WTC11 (cell line): ENCODE measurements around the gene PGD. TPM values are rescaled to one million over a fixed set of nuclear protein-coding genes. Genes with fewer than 3 reads are reported as not detected.

Experiments
- ATAC-seq: fragments of 200-7000 bp; cut with Tn5 transposase; 2 replicates; pipeline ENCODE4 v1.10.0; 2021; ENCODE audit warnings: mild to moderate bottlenecking, moderate library complexity
- CTCF ChIA-PET: fragments of 300-600 bp; sonication (Branson Sonifier 250); formaldehyde crosslinking; loops from one replicate; lab custom pipeline; 2021; ENCODE audit warnings: antibody characterized with exemption; lab: Charles Lee
- POLR2A ChIA-PET: fragments of 350-600 bp; sonication (Branson Sonifier 250); formaldehyde crosslinking; loops from one replicate; lab custom pipeline; 2021; ENCODE audit warnings: antibody characterized with exemption; lab: Charles Lee
- DNase-seq: peaks from one replicate; pipeline ENCODE4 v3.0.0; 2021; ENCODE audit warnings: low spot score
- H3K27ac Mint-ChIP-seq: 2 replicates; pipeline ENCODE4 v1.8.0; 2021; ENCODE audit warnings: mixed read lengths
- H3K27me3 Mint-ChIP-seq: 2 replicates; pipeline ENCODE4 v1.8.0; 2021; ENCODE audit warnings: low read depth, mild to moderate bottlenecking, moderate library complexity, mixed read lengths
- H3K36me3 Mint-ChIP-seq: 2 replicates; pipeline ENCODE4 v1.8.0; 2021; ENCODE audit warnings: mixed read lengths
- H3K4me1 Mint-ChIP-seq: 2 replicates; pipeline ENCODE4 v1.8.0; 2022; ENCODE audit warnings: mixed read lengths
- H3K4me3 Mint-ChIP-seq: 2 replicates; pipeline ENCODE4 v1.8.0; 2021; ENCODE audit warnings: mild to moderate bottlenecking, moderate library complexity, mixed read lengths
- H3K9me3 Mint-ChIP-seq: 2 replicates; pipeline ENCODE4 v1.8.0; 2021; ENCODE audit warnings: mixed read lengths
- CBFB ChIP-seq: sonication (generic); formaldehyde crosslinking; IDR thresholded peaks from 2 replicates; pipeline ENCODE4 v1.8.1; 2022; ENCODE audit warnings: mild to moderate bottlenecking, low read depth, missing genetic modification reagents
- CREB1 ChIP-seq: sonication (generic); formaldehyde crosslinking; IDR thresholded peaks from 2 replicates; pipeline ENCODE4 v1.8.0; 2023; ENCODE audit warnings: mild to moderate bottlenecking, missing genetic modification reagents
- GRHL2 ChIP-seq: fragments of 250-450 bp; sonication (Bioruptor Pico); IDR thresholded peaks from 2 replicates; pipeline ENCODE4 v1.8.0; 2022; ENCODE audit warnings: mild to moderate bottlenecking, moderate library complexity; ENCODE audit not compliant: insufficient replicate concordance, severe bottlenecking
- IRF2 ChIP-seq: sonication (generic); formaldehyde crosslinking; IDR thresholded peaks from 2 replicates; pipeline ENCODE4 v1.8.0; 2022; ENCODE audit warnings: low read depth, missing genetic modification reagents, borderline replicate concordance
- JUN ChIP-seq: sonication (generic); formaldehyde crosslinking; IDR thresholded peaks from 2 replicates; pipeline ENCODE4 v1.8.0; 2023; ENCODE audit warnings: mild to moderate bottlenecking, missing genetic modification reagents
- NFE2L1 ChIP-seq: sonication (generic); formaldehyde crosslinking; IDR thresholded peaks from 2 replicates; pipeline ENCODE4 v1.8.1; 2023; ENCODE audit warnings: missing genetic modification reagents
- NR1H2 ChIP-seq: sonication (generic); formaldehyde crosslinking; IDR thresholded peaks from 2 replicates; pipeline ENCODE4 v1.9.0; 2021; ENCODE audit warnings: mild to moderate bottlenecking, moderate library complexity, missing genetic modification reagents
- USF2 ChIP-seq: sonication (generic); formaldehyde crosslinking; IDR thresholded peaks from 2 replicates; pipeline ENCODE4 v1.8.1; 2023; ENCODE audit warnings: mild to moderate bottlenecking, missing genetic modification reagents, moderate library complexity
- ZNF423 ChIP-seq: fragments of 250-450 bp; sonication (Bioruptor Pico); IDR thresholded peaks from 2 replicates; pipeline ENCODE4 v2.1.2; 2022; ENCODE audit warnings: mild to moderate bottlenecking, moderate library complexity
- ZNF671 ChIP-seq: fragments of 250-450 bp; sonication (Bioruptor Pico); IDR thresholded peaks from 2 replicates; pipeline ENCODE4 v1.8.0; 2021; ENCODE audit warnings: mild to moderate bottlenecking
- total RNA-seq: library from RNA; stranded (reverse); gene quantifications from 3 replicates; pipeline ENCODE4 v1.2.3, GENCODE V29; 2021
- TF ChIP-seq, protein P1 (sequence below): fragments of 250-450 bp; sonication (Bioruptor Pico); IDR thresholded peaks from 2 replicates; pipeline ENCODE4 v1.9.0; 2021; ENCODE audit warnings: mild to moderate bottlenecking, borderline replicate concordance
- TF ChIP-seq, protein P2 (sequence below): sonication (generic); formaldehyde crosslinking; IDR thresholded peaks from 2 replicates; pipeline ENCODE4 v1.8.1; 2023; ENCODE audit warnings: mild to moderate bottlenecking, missing genetic modification reagents, borderline replicate concordance
- TF ChIP-seq, protein P3 (sequence below): fragments of 250-450 bp; sonication (Bioruptor Pico); IDR thresholded peaks from 2 replicates; pipeline ENCODE4 v1.9.0; 2021; ENCODE audit warnings: mild to moderate bottlenecking
- TF ChIP-seq, protein P4 (sequence below): fragments of 250-450 bp; sonication (Bioruptor Pico); IDR thresholded peaks from 2 replicates; pipeline ENCODE4 v2.1.2; 2022; ENCODE audit warnings: mild to moderate bottlenecking, moderate library complexity

The PGD gene
- total RNA-seq, 1 experiment from 2014 or later = 278 TPM

GRCh38 chr1:10451287-10451686, 52.4 kb downstream of the PGD start (continued):
- TF ChIP-seq, protein P1, sequence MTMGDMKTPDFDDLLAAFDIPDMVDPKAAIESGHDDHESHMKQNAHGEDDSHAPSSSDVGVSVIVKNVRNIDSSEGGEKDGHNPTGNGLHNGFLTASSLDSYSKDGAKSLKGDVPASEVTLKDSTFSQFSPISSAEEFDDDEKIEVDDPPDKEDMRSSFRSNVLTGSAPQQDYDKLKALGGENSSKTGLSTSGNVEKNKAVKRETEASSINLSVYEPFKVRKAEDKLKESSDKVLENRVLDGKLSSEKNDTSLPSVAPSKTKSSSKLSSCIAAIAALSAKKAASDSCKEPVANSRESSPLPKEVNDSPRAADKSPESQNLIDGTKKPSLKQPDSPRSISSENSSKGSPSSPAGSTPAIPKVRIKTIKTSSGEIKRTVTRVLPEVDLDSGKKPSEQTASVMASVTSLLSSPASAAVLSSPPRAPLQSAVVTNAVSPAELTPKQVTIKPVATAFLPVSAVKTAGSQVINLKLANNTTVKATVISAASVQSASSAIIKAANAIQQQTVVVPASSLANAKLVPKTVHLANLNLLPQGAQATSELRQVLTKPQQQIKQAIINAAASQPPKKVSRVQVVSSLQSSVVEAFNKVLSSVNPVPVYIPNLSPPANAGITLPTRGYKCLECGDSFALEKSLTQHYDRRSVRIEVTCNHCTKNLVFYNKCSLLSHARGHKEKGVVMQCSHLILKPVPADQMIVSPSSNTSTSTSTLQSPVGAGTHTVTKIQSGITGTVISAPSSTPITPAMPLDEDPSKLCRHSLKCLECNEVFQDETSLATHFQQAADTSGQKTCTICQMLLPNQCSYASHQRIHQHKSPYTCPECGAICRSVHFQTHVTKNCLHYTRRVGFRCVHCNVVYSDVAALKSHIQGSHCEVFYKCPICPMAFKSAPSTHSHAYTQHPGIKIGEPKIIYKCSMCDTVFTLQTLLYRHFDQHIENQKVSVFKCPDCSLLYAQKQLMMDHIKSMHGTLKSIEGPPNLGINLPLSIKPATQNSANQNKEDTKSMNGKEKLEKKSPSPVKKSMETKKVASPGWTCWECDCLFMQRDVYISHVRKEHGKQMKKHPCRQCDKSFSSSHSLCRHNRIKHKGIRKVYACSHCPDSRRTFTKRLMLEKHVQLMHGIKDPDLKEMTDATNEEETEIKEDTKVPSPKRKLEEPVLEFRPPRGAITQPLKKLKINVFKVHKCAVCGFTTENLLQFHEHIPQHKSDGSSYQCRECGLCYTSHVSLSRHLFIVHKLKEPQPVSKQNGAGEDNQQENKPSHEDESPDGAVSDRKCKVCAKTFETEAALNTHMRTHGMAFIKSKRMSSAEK (CRISPR knock-in tag) = no peak

- H3K4me3 Mint-ChIP-seq = no peak overlapping the region
- ATAC-seq (peak; percentile 54), DNase-seq (peak; percentile 26)
- no peaks in the 10 kb centered on the region; the same call in 1 of the 2 replicates for H3K27me3 Mint-ChIP-seq
- H3K36me3 Mint-ChIP-seq = peaks cover 16% of the 10 kb centered on the region
- H3K27ac Mint-ChIP-seq = peak overlapping the region; percentile 72; the same call in 1 of the 2 replicates
- no peak for TF ChIP-seq GRHL2 (CRISPR knock-in tag)
- no peak for TF ChIP-seq CREB1 (CRISPR knock-in tag)
- TF ChIP-seq, protein P1 (CRISPR knock-in tag) = no peak
- TF ChIP-seq USF2 = no peak
- no peak for TF ChIP-seq CBFB (CRISPR knock-in tag)
- H3K4me1 Mint-ChIP-seq = peaks cover 9% of the 10 kb centered on the region
- ChIA-PET POLR2A (interaction anchor here (0.9 to 1.2 kb wide), 2 partner anchors 14 to 56 kb away, joined by 3 to 4 read pairs; no protein-coding TSS in a partner anchor), CTCF (interaction anchor here (0.5 to 2.0 kb wide), 17 partner anchors 14 to 498 kb away, joined by 3 to 16 read pairs (median 3); partner anchors contain the start of gene CENPS)
- H3K9me3 Mint-ChIP-seq = no peaks in the 10 kb centered on the region
Observed at GRCh38 chr1:10456048-10456447, 57.2 kb downstream of the PGD start.

- peak overlapping the region; percentile 70 for H3K27ac Mint-ChIP-seq
- ATAC-seq = no peak
- no peak overlapping the region for H3K4me3 Mint-ChIP-seq
- H3K36me3 Mint-ChIP-seq = peaks cover 22% of the 10 kb centered on the region
- POLR2A ChIA-PET = interaction anchor here (0.5 to 1.2 kb wide), 3 partner anchors 14 to 72 kb away, joined by 3 to 4 read pairs (median 4); no protein-coding TSS in a partner anchor
- CTCF ChIA-PET = interaction anchor here (0.5 to 2.0 kb wide), 14 partner anchors 13 to 499 kb away, joined by 3 to 16 read pairs (median 3); partner anchors contain the start of gene CENPS
- no peaks in the 10 kb centered on the region; the same call in 1 of the 2 replicates for H3K27me3 Mint-ChIP-seq
- DNase-seq = no peak
- H3K4me1 Mint-ChIP-seq = peaks cover 3% of the 10 kb centered on the region
- H3K9me3 Mint-ChIP-seq = no peaks in the 10 kb centered on the region
- TF ChIP-seq, protein P2, sequence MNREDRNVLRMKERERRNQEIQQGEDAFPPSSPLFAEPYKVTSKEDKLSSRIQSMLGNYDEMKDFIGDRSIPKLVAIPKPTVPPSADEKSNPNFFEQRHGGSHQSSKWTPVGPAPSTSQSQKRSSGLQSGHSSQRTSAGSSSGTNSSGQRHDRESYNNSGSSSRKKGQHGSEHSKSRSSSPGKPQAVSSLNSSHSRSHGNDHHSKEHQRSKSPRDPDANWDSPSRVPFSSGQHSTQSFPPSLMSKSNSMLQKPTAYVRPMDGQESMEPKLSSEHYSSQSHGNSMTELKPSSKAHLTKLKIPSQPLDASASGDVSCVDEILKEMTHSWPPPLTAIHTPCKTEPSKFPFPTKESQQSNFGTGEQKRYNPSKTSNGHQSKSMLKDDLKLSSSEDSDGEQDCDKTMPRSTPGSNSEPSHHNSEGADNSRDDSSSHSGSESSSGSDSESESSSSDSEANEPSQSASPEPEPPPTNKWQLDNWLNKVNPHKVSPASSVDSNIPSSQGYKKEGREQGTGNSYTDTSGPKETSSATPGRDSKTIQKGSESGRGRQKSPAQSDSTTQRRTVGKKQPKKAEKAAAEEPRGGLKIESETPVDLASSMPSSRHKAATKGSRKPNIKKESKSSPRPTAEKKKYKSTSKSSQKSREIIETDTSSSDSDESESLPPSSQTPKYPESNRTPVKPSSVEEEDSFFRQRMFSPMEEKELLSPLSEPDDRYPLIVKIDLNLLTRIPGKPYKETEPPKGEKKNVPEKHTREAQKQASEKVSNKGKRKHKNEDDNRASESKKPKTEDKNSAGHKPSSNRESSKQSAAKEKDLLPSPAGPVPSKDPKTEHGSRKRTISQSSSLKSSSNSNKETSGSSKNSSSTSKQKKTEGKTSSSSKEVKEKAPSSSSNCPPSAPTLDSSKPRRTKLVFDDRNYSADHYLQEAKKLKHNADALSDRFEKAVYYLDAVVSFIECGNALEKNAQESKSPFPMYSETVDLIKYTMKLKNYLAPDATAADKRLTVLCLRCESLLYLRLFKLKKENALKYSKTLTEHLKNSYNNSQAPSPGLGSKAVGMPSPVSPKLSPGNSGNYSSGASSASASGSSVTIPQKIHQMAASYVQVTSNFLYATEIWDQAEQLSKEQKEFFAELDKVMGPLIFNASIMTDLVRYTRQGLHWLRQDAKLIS (CRISPR knock-in tag) = no peak
- TF ChIP-seq, protein P3, sequence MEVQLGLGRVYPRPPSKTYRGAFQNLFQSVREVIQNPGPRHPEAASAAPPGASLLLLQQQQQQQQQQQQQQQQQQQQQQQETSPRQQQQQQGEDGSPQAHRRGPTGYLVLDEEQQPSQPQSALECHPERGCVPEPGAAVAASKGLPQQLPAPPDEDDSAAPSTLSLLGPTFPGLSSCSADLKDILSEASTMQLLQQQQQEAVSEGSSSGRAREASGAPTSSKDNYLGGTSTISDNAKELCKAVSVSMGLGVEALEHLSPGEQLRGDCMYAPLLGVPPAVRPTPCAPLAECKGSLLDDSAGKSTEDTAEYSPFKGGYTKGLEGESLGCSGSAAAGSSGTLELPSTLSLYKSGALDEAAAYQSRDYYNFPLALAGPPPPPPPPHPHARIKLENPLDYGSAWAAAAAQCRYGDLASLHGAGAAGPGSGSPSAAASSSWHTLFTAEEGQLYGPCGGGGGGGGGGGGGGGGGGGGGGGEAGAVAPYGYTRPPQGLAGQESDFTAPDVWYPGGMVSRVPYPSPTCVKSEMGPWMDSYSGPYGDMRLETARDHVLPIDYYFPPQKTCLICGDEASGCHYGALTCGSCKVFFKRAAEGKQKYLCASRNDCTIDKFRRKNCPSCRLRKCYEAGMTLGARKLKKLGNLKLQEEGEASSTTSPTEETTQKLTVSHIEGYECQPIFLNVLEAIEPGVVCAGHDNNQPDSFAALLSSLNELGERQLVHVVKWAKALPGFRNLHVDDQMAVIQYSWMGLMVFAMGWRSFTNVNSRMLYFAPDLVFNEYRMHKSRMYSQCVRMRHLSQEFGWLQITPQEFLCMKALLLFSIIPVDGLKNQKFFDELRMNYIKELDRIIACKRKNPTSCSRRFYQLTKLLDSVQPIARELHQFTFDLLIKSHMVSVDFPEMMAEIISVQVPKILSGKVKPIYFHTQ (CRISPR knock-in tag) = no peak
- TF ChIP-seq NR1H2 = no peak
- no peak for TF ChIP-seq ZNF423 (CRISPR knock-in tag)
- TF ChIP-seq IRF2 (CRISPR knock-in tag) = no peak
- TF ChIP-seq ZNF671 (CRISPR knock-in tag) = no peak
- TF ChIP-seq JUN (CRISPR knock-in tag) = no peak
- TF ChIP-seq, protein P4, sequence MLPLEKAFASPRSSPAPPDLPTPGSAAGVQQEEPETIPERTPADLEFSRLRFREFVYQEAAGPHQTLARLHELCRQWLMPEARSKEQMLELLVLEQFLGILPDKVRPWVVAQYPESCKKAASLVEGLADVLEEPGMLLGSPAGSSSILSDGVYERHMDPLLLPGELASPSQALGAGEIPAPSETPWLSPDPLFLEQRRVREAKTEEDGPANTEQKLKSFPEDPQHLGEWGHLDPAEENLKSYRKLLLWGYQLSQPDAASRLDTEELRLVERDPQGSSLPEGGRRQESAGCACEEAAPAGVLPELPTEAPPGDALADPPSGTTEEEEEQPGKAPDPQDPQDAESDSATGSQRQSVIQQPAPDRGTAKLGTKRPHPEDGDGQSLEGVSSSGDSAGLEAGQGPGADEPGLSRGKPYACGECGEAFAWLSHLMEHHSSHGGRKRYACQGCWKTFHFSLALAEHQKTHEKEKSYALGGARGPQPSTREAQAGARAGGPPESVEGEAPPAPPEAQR (CRISPR knock-in tag) = no peak
- TF ChIP-seq NFE2L1 (CRISPR knock-in tag) = no peak
Observed at GRCh38 chr1:10456661-10457060, 57.8 kb downstream of the PGD start.
